ENCODE measurements around the gene SERPINB8. TPM values are rescaled to one million over a fixed set of nuclear protein-coding genes. Genes with fewer than 3 reads are reported as not detected.
"Not testable (repeated sequence)": the region's sequence is repeated elsewhere in the genome, so short reads cannot be mapped to it uniquely, and the experiment has no call there.

SERPINB8 gene
- total and polyA plus RNA-seq, 2 donors (not counting 1 experiment from before 2014, with no cell fraction given) = 9.7 to 21.0 TPM

- Histone ChIP-seq H3K36me3 (ENCODE audit: control insufficient read depth, insufficient read depth, low read length) (no peaks in the 10 kb centered on the region), H3K9ac (ENCODE audit: insufficient read depth, low read length) (no peak overlapping the region), H3K9me3 (ENCODE audit: control insufficient read depth, insufficient read depth, low read depth, low read length) (no peaks in the 10 kb centered on the region), H3K27me3 (ENCODE audit: control insufficient read depth, insufficient read depth, low read length) (no peaks in the 10 kb centered on the region), H2AFZ (ENCODE audit: low read length) (no peak overlapping the region), H4K20me1 (ENCODE audit: control insufficient read depth, extremely low read depth, insufficient read depth, low read length) (no peaks in the 10 kb centered on the region), H3K79me2 (ENCODE audit: control insufficient read depth, insufficient read depth, low read length) (no peaks in the 10 kb centered on the region), H3K4me3 (replicated peaks in 1 of 4; ENCODE audit: control extremely low read depth in 1 of 4, insufficient read depth in 1 of 4, low read depth in 3 of 4, low read length in 4 of 4) (no peak overlapping the region), H3K4me2 (ENCODE audit: extremely low read depth, insufficient read depth, low read length) (no peak overlapping the region), H3K4me1 (ENCODE audit: control insufficient read depth, extremely low read depth, insufficient read depth, low read length) (no peaks in the 10 kb centered on the region), H3K27ac (ENCODE audit: insufficient read depth, low read length) (no peak overlapping the region)
- no peak for DNase-seq (ENCODE audit: low read depth in 2 of 2)
- TF ChIP-seq EZH2 (IDR thresholded peaks at IDR 0.05; ENCODE audit: low read length, missing control alignments) = no peak
- TF ChIP-seq CTCF (conservative IDR thresholded peaks at IDR 0.05 in 1 of 2, IDR thresholded peaks at IDR 0.05 in 1 of 2; ENCODE audit: low read depth in 1 of 2, low read length in 2 of 2) = no peak
Observed at GRCh38 chr18:63928331-63928730, 41.5 kb upstream of the SERPINB8 start.

GRCh38 chr18:63929369-63929768 lies 40.5 kb upstream of the SERPINB8 start:
- not testable (repeated sequence) for H3K27ac ChIP-seq (ENCODE audit: insufficient read depth, low read length); H3K36me3 ChIP-seq (ENCODE audit: control insufficient read depth, insufficient read depth, low read length); DNase-seq (ENCODE audit: low read depth in 2 of 2); H3K79me2 ChIP-seq (ENCODE audit: control insufficient read depth, insufficient read depth, low read length); H2AFZ ChIP-seq (ENCODE audit: low read length); H3K4me3 ChIP-seq (replicated peaks in 1 of 4; ENCODE audit: control extremely low read depth in 1 of 4, insufficient read depth in 1 of 4, low read depth in 3 of 4, low read length in 4 of 4); H3K27me3 ChIP-seq (ENCODE audit: control insufficient read depth, insufficient read depth, low read length); H3K4me2 ChIP-seq (ENCODE audit: extremely low read depth, insufficient read depth, low read length); H3K9ac ChIP-seq (ENCODE audit: insufficient read depth, low read length); H3K9me3 ChIP-seq (ENCODE audit: control insufficient read depth, insufficient read depth, low read depth, low read length); H3K4me1 ChIP-seq (ENCODE audit: control insufficient read depth, extremely low read depth, insufficient read depth, low read length); H4K20me1 ChIP-seq (ENCODE audit: control insufficient read depth, extremely low read depth, insufficient read depth, low read length)

- Histone ChIP-seq H3K9me3 (ENCODE audit: control insufficient read depth, insufficient read depth, low read depth, low read length) (no peaks in the 10 kb centered on the region), H3K4me1 (ENCODE audit: control insufficient read depth, extremely low read depth, insufficient read depth, low read length) (no peaks in the 10 kb centered on the region), H3K36me3 (ENCODE audit: control insufficient read depth, insufficient read depth, low read length) (no peaks in the 10 kb centered on the region), H3K4me3 (replicated peaks in 1 of 4; ENCODE audit: control extremely low read depth in 1 of 4, insufficient read depth in 1 of 4, low read depth in 3 of 4, low read length in 4 of 4) (no peak overlapping the region), H3K79me2 (ENCODE audit: control insufficient read depth, insufficient read depth, low read length) (no peaks in the 10 kb centered on the region), H3K27ac (ENCODE audit: insufficient read depth, low read length) (no peak overlapping the region), H3K9ac (ENCODE audit: insufficient read depth, low read length) (no peak overlapping the region), H2AFZ (ENCODE audit: low read length) (no peak overlapping the region), H3K4me2 (ENCODE audit: extremely low read depth, insufficient read depth, low read length) (no peak overlapping the region), H4K20me1 (ENCODE audit: control insufficient read depth, extremely low read depth, insufficient read depth, low read length) (no peaks in the 10 kb centered on the region), H3K27me3 (ENCODE audit: control insufficient read depth, insufficient read depth, low read length) (no peaks in the 10 kb centered on the region)
- DNase-seq (ENCODE audit: low read depth in 2 of 2) = no peak
- no peak for TF ChIP-seq EZH2 (IDR thresholded peaks at IDR 0.05; ENCODE audit: low read length, missing control alignments)
- no peak for TF ChIP-seq CTCF (conservative IDR thresholded peaks at IDR 0.05 in 1 of 2, IDR thresholded peaks at IDR 0.05 in 1 of 2; ENCODE audit: low read depth in 1 of 2, low read length in 2 of 2)
Observed at GRCh38 chr18:63930773-63931354, 39.0 kb upstream of the SERPINB8 start.
